DND-41 (cell line): ENCODE results near the gene CEP112.

Experiments
- CTCF ChIP-seq: IDR thresholded peaks from 2 replicates; pipeline ENCODE4 v1.5.1; 2012; ENCODE audit warnings: borderline replicate concordance, low read length, moderate library complexity, mild to moderate bottlenecking; ENCODE audit not compliant: poor library complexity, severe bottlenecking; ENCODE audit errors: extremely low read depth
- EZH2 ChIP-seq: IDR thresholded peaks from 3 replicates; pipeline ENCODE4 v1.6.1; 2012; ENCODE audit warnings: borderline replicate concordance, low read depth, mild to moderate bottlenecking, moderate library complexity, low read length, inconsistent platforms; ENCODE audit not compliant: severe bottlenecking

GRCh38 chr17:66235377-66235994 is 43.6 kb upstream of the CEP112 start:
- no peak for TF ChIP-seq CTCF
- TF ChIP-seq EZH2: no peak
